GM12878 (cell line): Measurements from ENCODE around the gene C5orf46. TPM values are rescaled to one million over a fixed set of nuclear protein-coding genes. Genes with fewer than 3 reads are reported as not detected.
A peak's percentile ranks its signal among the peaks of the same experiment; 100 is the strongest.

ENCODE experiments used
- ATAC-seq: fragments of 200-7000 bp; cut with Tn5 transposase; 3 replicates; pipeline ENCODE4 v1.9.1; 2020; ENCODE audit warnings: mild to moderate bottlenecking, moderate library complexity
- BruUV-seq: library from RNA; stranded (reverse); fragments of 400-500 nt; replicated peaks from 2 replicates; lab custom pipeline; 2021; lab: Mats Ljungman, UMichigan
- CTCF ChIA-PET: fragments of 300-600 bp; sonication (Branson Sonifier 250); formaldehyde crosslinking; extraction: SDS; loops from one replicate; lab custom pipeline; 2021; ENCODE audit warnings: inconsistent platforms; lab: Yijun Ruan, JAX
- POLR2A ChIA-PET: fragments of 350-600 bp; formaldehyde crosslinking; extraction: SDS; loops from one replicate; lab custom pipeline; 2021; ENCODE audit warnings: inconsistent platforms; lab: Charles Lee
- RAD21 ChIA-PET: fragments of 300-600 bp; sonication (Branson Sonifier 250); formaldehyde crosslinking; loops from one replicate; lab custom pipeline; 2023; ENCODE audit warnings: antibody characterized with exemption; ENCODE audit not compliant: unreplicated experiment; lab: Charles Lee
- SMC1A ChIA-PET: fragments of 300-600 bp; sonication (Branson Sonifier 250); formaldehyde crosslinking; loops from one replicate; lab custom pipeline; 2023; ENCODE audit not compliant: unreplicated experiment, uncharacterized antibody; lab: Charles Lee
- DNase-seq: peaks from one replicate; pipeline ENCODE4 v3.0.0-alpha.2; 2011; ENCODE audit warnings: low read depth, low spot score
- FAIRE-seq: peaks from 3 replicates; lab custom pipeline; 2011; peaks lifted over from hg19 to GRCh38; lab: Jason Lieb, UNC
- H2AFZ ChIP-seq: 2 replicates; pipeline ENCODE4 v1.6.0; 2011; ENCODE audit warnings: low read depth, low read length, control low read depth; ENCODE audit not compliant: control insufficient read depth
- H3K27ac ChIP-seq: 2 replicates; pipeline ENCODE4 v1.5.1; 2011; ENCODE audit warnings: control low read depth; ENCODE audit not compliant: control insufficient read depth, insufficient read depth
- H3K27me3 ChIP-seq, 2 experiments: replicated peaks in 1 of 2; 2 replicates each; pipeline versions ENCODE4 v1.6.0 to v1.6.1; 2011; ENCODE audit warnings: low read length in 1 of 2; ENCODE audit not compliant: control insufficient read depth in 2 of 2, insufficient read depth in 2 of 2
- H3K36me3 ChIP-seq, 2 experiments: 2 replicates each; pipeline ENCODE4 v1.5.1; 2011; ENCODE audit warnings: low read length in 1 of 2; ENCODE audit not compliant: control insufficient read depth in 2 of 2, insufficient read depth in 2 of 2
- H3K4me1 ChIP-seq: 2 replicates; pipeline ENCODE4 v1.6.1; 2011; ENCODE audit warnings: mild to moderate bottlenecking, low read length, moderate library complexity, mixed read lengths; ENCODE audit not compliant: control insufficient read depth, insufficient read depth
- H3K4me2 ChIP-seq: 2 replicates; pipeline ENCODE4 v1.6.0; 2011; ENCODE audit warnings: control low read depth; ENCODE audit not compliant: control insufficient read depth, insufficient read depth
- H3K4me3 ChIP-seq: fragments of 200-600 bp; sonication (generic); 2 replicates; pipeline ENCODE4 v1.5.1; 2016
- H3K79me2 ChIP-seq: 2 replicates; pipeline ENCODE4 v1.6.0; 2011; ENCODE audit warnings: low read length; ENCODE audit not compliant: control insufficient read depth, insufficient read depth
- H3K9ac ChIP-seq: 2 replicates; pipeline ENCODE4 v1.8.0; 2011; ENCODE audit warnings: low read length, control low read depth, mixed read lengths; ENCODE audit not compliant: control insufficient read depth, insufficient read depth
- H3K9me3 ChIP-seq: replicated peaks from 3 replicates; pipeline ENCODE4 v1.5.1; 2011; ENCODE audit warnings: mild to moderate bottlenecking, low read length; ENCODE audit not compliant: control insufficient read depth, insufficient read depth
- H4K20me1 ChIP-seq: 2 replicates; pipeline ENCODE4 v1.6.0; 2011; ENCODE audit not compliant: control insufficient read depth, insufficient read depth
- BACH1 ChIP-seq: fragments of 450-650 bp; IDR thresholded peaks from 2 replicates; pipeline ENCODE4 v1.6.1; 2017; ENCODE audit warnings: mild to moderate bottlenecking, borderline replicate concordance
- CTCF ChIP-seq, 3 experiments: IDR thresholded peaks in 2 of 3; conservative IDR thresholded peaks in 1 of 3; 2 replicates each; pipeline ENCODE4 v1.5.1; 2011; ENCODE audit warnings: low read depth in 3 of 3, low read length in 3 of 3, mild to moderate bottlenecking in 3 of 3, control low read depth in 2 of 3, moderate library complexity in 2 of 3, inconsistent platforms in 1 of 3, mixed read lengths in 1 of 3; ENCODE audit not compliant: control insufficient read depth in 2 of 3, insufficient read depth in 1 of 3; ENCODE audit errors: extremely low read depth in 1 of 3
- MAX ChIP-seq: IDR thresholded peaks from 2 replicates; pipeline ENCODE4 v1.6.1; 2012; ENCODE audit warnings: low read depth, low read length, improper control_type of control experiment
- RAD21 ChIP-seq: IDR thresholded peaks from 2 replicates; pipeline ENCODE4 v1.6.1; 2011; ENCODE audit warnings: mild to moderate bottlenecking, low read depth, low read length, moderate library complexity; ENCODE audit not compliant: insufficient read depth
- RBBP5 ChIP-seq: fragments of 200-600 bp; sonication (generic); conservative IDR thresholded peaks from 2 replicates; pipeline ENCODE4 v1.6.1; 2016
- SMC3 ChIP-seq: IDR thresholded peaks from 2 replicates; pipeline ENCODE4 v1.6.1; 2011; ENCODE audit warnings: low read length, improper control_type of control experiment, borderline replicate concordance
- WGBS: methylation state at CpG from one replicate; pipeline ENCODE4 v1.1.6; 2016; ENCODE audit warnings: low lambda C conversion rate; ENCODE audit not compliant: insufficient replicate concordance, insufficient coverage; ENCODE audit errors: missing lambda C conversion rate; 5-methylcytosine and 5-hydroxymethylcytosine counted together
- in situ Hi-C: fragments of 300-500 bp; cut with MboI; formaldehyde crosslinking; loops from 9 replicates; pipeline ENCODE4 v1.14.3; 2018; ENCODE audit warnings: mixed read lengths
- intact Hi-C: fragments of 100-400 bp; cut with micrococcal nuclease; formaldehyde crosslinking; loops from one replicate; pipeline ENCODE4 v1.14.2; 2022; ENCODE audit not compliant: unreplicated experiment
- polyA plus RNA-seq, 11 experiments: library from polyadenylated mRNA; depleted of rRNA in 4 of 11; unstranded in 6 of 11; stranded (reverse) in 5 of 11; fragments of >200 nt; fragmentation: Nextera tagmentation in 4 of 11; fragmentation: Illumina TruSeq in 1 of 11; extraction: Ambion mirVana in 4 of 11; extraction: Trizol in 1 of 11; gene quantifications; 1 replicate in 1 of 11; 2 replicates in 10 of 11; pipeline versions ENCODE4 v1.2.1 to v1.2.3, GENCODE V29; 2011 to 2016; ENCODE audit warnings: inconsistent platforms in 2 of 11, missing spikeins in 2 of 11, low read depth in 1 of 11
- total RNA-seq, 4 experiments: library from RNA; depleted of rRNA in 3 of 4; stranded (reverse); fragments of >200 nt in 3 of 4; fragmentation: Illumina TruSeq in 1 of 4; extraction: Trizol in 1 of 4; gene quantifications; 2 replicates each; pipeline versions ENCODE4 v1.2.1 to v1.2.3, GENCODE V29; 2013 to 2021

The C5orf46 gene
- total and polyA plus RNA-seq, 10 of the 15 experiments (the other 5 are each of a cell fraction or from before 2014, with no cell fraction given): not detected

- ChIA-PET RAD21 (no interaction called here), CTCF (no interaction called here), SMC1A (no interaction called here), POLR2A (no interaction called here)
- no TSS peak for BruUV-seq
- no peak overlapping the region for H2AFZ ChIP-seq
- in situ Hi-C loops (no loop called here), intact Hi-C loops (no loop called here)
- FAIRE-seq (no peak), ATAC-seq (no peak), DNase-seq (no peak)
- no peak overlapping the region for H3K27ac ChIP-seq
- 0% methylated on average over 6 of the region's 6 CpGs for WGBS
- no peaks in the 10 kb centered on the region for H3K79me2 ChIP-seq
- TF ChIP-seq RBBP5: no peak
- H3K4me2 ChIP-seq: no peak overlapping the region
- no peak overlapping the region for H3K9ac ChIP-seq
- no peaks in the 10 kb centered on the region for H3K36me3 ChIP-seq
- no peaks in the 10 kb centered on the region for H3K9me3 ChIP-seq
- no peaks in the 10 kb centered on the region for H4K20me1 ChIP-seq
- H3K4me1 ChIP-seq: no peaks in the 10 kb centered on the region
- H3K4me3 ChIP-seq: no peak overlapping the region
- H3K27me3 ChIP-seq: no peaks in the 10 kb centered on the region
These were observed 48.6 kb upstream of the C5orf46 start for GRCh38 chr5:147954971-147955370.

DNA sequence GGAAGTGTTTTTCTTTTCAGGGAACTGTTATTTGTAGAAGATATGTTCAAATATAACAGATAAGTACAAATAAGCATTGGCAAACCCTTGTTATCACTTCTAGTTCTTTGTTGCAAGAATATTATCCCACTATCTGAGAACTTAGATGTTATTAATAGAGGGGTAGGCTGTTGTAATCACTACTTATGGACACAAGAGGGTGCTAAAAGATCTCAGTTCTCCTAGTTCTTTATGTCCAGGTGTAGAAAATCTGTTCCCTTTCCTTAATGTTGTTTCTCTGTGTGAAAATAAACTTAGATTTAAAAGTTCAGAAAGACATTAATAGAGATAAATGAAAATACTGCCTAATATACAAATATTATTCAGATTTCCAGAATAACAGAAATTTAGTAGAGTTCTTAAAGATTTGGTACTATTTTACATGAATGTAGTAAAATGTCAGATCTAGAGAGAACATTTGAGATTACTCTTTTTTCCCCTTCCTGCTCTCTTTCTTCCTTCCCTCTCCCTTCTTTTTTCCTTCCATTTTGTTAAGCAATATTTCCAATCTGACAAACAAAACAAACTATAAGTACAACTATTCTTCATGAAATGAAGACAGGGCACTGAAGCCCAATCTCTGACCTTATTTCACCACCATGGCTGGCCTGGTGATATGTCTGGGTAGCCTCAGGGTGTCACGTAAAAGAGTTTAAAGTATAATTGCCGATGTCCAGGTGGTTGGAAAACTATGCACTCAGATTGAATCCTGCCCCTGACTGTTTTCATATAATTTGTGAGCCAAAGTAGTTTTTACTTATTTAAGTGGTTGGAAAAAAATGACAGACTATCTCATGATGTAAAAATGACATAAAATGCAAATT lies 43.6 kb upstream of the C5orf46 start:
- in situ Hi-C loops (no loop called here), intact Hi-C loops (loop anchor here (1.0 to 5.0 kb wide), 4 partner anchors 171 to 781 kb away; no protein-coding TSS in a partner anchor)
- H3K9me3 ChIP-seq: no peaks in the 10 kb centered on the region
- no peaks in the 10 kb centered on the region for H4K20me1 ChIP-seq
- WGBS: 2% methylated on average over 2 of the region's 2 CpGs
- peak; percentile 77 for ATAC-seq
- DNase-seq: no peak
- no peaks in the 10 kb centered on the region for H3K36me3 ChIP-seq
- no peak overlapping the region for H3K27ac ChIP-seq
- POLR2A ChIA-PET: no interaction called here
- CTCF ChIA-PET: interaction anchor here (1.1 to 1.4 kb wide), 6 partner anchors 170 to 783 kb away, joined by 3 to 6 read pairs (median 4); no protein-coding TSS in a partner anchor
- no TSS peak for BruUV-seq
- TF ChIP-seq RAD21: peak; percentile 68
- TF ChIP-seq SMC3: peak; percentile 37; the same call in 1 of the 2 replicates
- TF ChIP-seq MAX: no peak
- peak; percentile 48 to 66 (median 48); a peak in 4 of 6 replicates for TF ChIP-seq CTCF (IDR thresholded peaks at IDR 0.05 in 2 of 3, conservative IDR thresholded peaks at IDR 0.05 in 1 of 3; ENCODE audit: control insufficient read depth in 2 of 3, extremely low read depth in 1 of 3, insufficient read depth in 1 of 3, low read depth in 3 of 3, low read length in 3 of 3)
- TF ChIP-seq BACH1: no peak
- no peak overlapping the region for H3K9ac ChIP-seq
- H3K4me2 ChIP-seq: no peak overlapping the region
- H3K4me3 ChIP-seq: no peak overlapping the region
- H2AFZ ChIP-seq: no peak overlapping the region
- RAD21 ChIA-PET: interaction anchor here (1.0 to 1.2 kb wide), 2 partner anchors 425 to 783 kb away, joined by 3 read pairs; no protein-coding TSS in a partner anchor
- H3K27me3 ChIP-seq: no peaks in the 10 kb centered on the region
- H3K79me2 ChIP-seq: no peaks in the 10 kb centered on the region
- SMC1A ChIA-PET: interaction anchor here (0.7 to 1.3 kb wide), 4 partner anchors 10 to 781 kb away, joined by 3 to 6 read pairs (median 5); no protein-coding TSS in a partner anchor
- peak; percentile 75 for FAIRE-seq
- no peaks in the 10 kb centered on the region for H3K4me1 ChIP-seq
